HL-60 (cell line): ENCODE measurements around the gene YTHDF1.

Experiments used
- GABPA ChIP-seq: IDR thresholded peaks from 2 replicates; pipeline ENCODE4 v1.6.1; 2012; ENCODE audit warnings: low read depth
- POLR2AphosphoS5 ChIP-seq: IDR thresholded peaks from 2 replicates; pipeline ENCODE4 v1.6.1; 2012; ENCODE audit warnings: low read depth
- SPI1 ChIP-seq: IDR thresholded peaks from 2 replicates; pipeline ENCODE4 v1.6.1; 2012; ENCODE audit warnings: low read depth, mild to moderate bottlenecking, borderline replicate concordance
- TF ChIP-seq, protein P1 (sequence below): IDR thresholded peaks from one replicate; pipeline ENCODE4 v1.5.1; 2011; ENCODE audit warnings: low read length, control low read depth, inconsistent platforms; ENCODE audit not compliant: insufficient read depth
- TF ChIP-seq, protein P2 (sequence below): IDR thresholded peaks from 2 replicates; pipeline ENCODE4 v1.6.1; 2012; ENCODE audit warnings: low read depth; ENCODE audit not compliant: insufficient replicate concordance

DNA sequence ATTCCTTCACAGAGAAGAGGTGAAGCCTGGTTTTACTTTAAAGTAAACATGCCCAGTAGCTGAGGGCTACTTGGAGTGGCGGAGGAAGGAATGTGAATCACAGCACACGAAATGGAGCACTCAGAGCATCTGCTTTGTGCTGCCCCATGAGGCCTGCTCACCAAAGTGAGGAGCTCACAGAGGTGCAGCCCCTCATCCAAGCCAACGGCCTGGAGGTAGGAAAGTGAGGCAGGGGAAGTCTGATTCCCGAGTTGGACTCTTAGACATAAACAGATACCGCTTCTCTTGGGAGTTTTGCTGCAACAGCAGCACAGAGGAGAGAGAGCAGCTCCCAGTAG is 3.6 kb downstream of the YTHDF1 start:
- TF ChIP-seq, protein P1, sequence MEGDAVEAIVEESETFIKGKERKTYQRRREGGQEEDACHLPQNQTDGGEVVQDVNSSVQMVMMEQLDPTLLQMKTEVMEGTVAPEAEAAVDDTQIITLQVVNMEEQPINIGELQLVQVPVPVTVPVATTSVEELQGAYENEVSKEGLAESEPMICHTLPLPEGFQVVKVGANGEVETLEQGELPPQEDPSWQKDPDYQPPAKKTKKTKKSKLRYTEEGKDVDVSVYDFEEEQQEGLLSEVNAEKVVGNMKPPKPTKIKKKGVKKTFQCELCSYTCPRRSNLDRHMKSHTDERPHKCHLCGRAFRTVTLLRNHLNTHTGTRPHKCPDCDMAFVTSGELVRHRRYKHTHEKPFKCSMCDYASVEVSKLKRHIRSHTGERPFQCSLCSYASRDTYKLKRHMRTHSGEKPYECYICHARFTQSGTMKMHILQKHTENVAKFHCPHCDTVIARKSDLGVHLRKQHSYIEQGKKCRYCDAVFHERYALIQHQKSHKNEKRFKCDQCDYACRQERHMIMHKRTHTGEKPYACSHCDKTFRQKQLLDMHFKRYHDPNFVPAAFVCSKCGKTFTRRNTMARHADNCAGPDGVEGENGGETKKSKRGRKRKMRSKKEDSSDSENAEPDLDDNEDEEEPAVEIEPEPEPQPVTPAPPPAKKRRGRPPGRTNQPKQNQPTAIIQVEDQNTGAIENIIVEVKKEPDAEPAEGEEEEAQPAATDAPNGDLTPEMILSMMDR = no peak
- no peak for TF ChIP-seq POLR2AphosphoS5
- TF ChIP-seq, protein P2, sequence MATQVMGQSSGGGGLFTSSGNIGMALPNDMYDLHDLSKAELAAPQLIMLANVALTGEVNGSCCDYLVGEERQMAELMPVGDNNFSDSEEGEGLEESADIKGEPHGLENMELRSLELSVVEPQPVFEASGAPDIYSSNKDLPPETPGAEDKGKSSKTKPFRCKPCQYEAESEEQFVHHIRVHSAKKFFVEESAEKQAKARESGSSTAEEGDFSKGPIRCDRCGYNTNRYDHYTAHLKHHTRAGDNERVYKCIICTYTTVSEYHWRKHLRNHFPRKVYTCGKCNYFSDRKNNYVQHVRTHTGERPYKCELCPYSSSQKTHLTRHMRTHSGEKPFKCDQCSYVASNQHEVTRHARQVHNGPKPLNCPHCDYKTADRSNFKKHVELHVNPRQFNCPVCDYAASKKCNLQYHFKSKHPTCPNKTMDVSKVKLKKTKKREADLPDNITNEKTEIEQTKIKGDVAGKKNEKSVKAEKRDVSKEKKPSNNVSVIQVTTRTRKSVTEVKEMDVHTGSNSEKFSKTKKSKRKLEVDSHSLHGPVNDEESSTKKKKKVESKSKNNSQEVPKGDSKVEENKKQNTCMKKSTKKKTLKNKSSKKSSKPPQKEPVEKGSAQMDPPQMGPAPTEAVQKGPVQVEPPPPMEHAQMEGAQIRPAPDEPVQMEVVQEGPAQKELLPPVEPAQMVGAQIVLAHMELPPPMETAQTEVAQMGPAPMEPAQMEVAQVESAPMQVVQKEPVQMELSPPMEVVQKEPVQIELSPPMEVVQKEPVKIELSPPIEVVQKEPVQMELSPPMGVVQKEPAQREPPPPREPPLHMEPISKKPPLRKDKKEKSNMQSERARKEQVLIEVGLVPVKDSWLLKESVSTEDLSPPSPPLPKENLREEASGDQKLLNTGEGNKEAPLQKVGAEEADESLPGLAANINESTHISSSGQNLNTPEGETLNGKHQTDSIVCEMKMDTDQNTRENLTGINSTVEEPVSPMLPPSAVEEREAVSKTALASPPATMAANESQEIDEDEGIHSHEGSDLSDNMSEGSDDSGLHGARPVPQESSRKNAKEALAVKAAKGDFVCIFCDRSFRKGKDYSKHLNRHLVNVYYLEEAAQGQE = no peak
- TF ChIP-seq GABPA = no peak
- no peak for TF ChIP-seq SPI1
